Erythroblast (primary cell): Measurements from ENCODE around the gene PACSIN1.

Experiments
- GATA1 ChIP-seq: IDR thresholded peaks from 2 replicates; pipeline ENCODE4 v1.6.1; 2011; ENCODE audit warnings: low read depth, mild to moderate bottlenecking, control low read depth, low read length, moderate library complexity
- POLR2A ChIP-seq: IDR thresholded peaks from 2 replicates; pipeline ENCODE4 v1.6.1; 2011; ENCODE audit warnings: mild to moderate bottlenecking, low read length

DNA sequence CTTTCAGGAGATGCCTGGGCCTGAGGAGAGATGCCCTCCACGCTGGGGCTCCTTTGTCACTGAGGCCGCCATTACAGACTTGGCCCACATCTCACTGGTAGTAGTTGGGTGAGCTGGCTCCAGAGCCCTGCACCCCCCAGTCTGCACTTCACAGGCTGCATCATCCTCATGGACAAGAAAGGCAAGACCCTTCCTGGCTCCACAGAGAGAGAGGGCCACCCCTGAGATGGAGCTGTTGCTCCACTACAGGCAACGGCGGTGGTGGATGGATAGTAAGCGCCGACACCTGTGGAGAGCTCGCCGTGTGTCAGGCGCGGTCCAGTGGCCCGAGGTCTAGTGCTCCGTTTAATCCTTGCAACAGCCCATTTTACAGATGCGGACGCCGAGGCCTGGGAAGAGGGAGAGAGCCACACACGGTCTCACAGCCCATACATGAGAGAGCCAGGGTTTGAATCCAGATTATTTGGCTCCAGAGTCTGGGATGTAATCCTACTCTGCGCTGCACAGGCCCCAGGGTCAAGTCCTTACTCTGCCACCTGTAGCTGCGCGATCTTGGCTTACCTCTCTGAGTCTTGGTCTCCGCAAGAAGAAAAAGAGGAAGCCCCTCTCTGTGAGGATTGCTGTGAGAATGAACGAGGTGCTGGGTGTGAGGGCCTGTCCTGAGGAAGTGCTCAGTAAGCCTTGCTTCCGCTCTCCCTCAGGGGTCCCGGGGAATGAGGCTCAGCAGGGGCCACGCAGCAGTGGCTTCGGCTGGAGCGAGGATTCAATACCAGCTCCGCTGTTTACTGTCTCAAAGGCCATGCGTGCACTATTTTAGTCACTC, 55.8 kb downstream of the PACSIN1 start:
- TF ChIP-seq POLR2A (no peak), GATA1 (no peak)
